Measurements from ENCODE around the gene FUT3.
A peak's percentile ranks its signal among the peaks of the same experiment; 100 is the strongest.
"Not testable (repeated sequence)": the region's sequence is repeated elsewhere in the genome, so short reads cannot be mapped to it uniquely, and the experiment has no call there.

The FUT3 gene

DNA sequence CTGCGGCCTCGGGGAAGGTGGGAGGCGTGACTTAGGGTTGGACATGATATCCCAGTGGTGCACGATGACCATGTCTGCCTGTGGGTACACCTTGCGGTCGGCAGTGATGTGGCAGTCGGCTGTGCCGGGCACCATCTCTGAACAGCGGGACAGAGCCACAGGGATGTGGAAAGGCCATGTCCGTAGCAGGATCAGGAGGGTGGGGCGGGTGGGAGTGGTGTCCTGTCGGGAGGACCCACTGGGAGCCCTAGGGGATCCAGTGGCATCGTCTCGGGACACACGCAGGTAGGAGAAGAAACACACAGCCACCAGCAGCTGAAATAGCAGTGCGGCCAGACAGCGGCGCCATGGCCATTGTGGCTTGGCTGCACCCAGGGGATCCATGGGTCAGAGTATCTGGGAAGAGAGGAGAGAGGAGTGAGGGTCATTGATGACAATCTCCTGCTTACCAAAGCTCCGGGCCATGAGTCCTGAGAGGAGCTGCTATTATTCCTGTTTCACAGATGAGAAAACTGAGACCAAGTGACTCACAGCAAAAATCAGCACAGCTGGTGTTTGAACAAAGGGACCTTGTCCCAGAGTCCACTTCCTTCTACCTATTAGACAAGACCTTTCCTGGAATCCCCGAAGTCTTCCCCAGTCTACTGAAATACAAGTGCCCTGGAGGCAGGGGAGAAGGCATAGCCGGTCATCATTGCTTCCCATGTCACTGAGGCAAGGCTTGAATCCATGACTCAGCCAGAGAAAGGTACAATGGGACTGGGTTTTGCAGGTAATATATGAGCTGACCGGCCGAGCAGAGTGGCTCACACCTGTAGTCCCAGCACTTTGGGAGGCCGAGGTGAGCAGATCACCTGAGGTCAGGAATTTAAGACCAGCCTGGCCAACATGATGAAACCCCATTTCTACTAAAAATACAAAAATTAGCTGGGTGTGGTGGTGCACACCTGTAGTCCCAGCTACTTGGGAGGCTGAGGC is 6.5 kb downstream of the FUT3 start:
- DNase-seq, result no peak

DNA sequence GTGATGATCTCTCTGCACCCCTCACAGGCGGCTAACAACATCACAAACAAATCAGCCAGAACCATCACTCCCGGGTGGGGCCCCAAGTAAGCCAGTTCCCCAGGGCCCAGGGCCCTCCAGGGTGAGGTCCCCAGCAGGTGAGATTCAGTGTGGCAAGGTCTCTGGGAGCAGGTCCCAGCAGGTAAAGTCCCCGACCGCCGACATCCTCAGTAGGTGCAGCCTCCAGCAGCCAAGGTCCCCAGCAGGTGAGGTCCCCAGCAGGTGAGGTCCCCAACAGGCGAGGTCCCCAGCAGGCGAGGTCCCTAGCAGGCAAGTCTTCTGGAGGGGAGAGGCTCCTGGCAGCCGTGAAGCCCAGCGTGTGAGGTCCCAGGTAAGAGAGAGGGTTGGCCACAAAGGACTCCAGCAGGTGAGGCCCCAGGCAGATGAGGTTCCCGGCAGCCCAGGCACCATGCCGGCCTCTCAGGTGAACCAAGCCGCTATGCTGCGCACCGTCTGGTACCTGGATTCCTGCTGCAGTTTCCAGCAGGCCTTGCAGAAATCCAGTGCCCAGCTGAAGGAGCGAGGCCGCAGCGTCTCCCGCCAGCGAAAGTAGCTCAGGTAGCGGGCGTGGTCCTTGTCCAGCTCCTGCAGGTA is 7.8 kb downstream of the FUT3 start:
- DNase-seq, result no peak

DNA sequence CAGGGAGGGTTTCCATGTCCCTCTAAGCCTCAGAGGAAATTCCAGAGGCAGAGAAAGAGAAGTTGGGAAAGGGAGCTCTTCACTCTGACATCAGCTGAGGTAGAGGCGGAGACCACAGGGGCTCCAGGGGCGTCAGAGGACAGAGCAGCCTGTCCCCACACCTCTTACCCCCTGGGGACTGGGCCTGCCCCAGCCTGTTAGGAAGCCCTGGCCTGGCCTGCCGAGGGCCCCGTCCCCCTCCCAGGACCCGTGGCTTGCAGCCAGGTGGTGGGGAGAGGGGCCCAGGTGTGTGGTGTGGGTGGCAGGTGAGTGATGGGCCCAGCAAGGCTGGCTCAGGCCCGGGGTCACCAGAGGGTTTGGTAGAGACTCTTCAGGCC is 9.5 kb downstream of the FUT3 start:
- DNase-seq, result not testable (repeated sequence)

DNA sequence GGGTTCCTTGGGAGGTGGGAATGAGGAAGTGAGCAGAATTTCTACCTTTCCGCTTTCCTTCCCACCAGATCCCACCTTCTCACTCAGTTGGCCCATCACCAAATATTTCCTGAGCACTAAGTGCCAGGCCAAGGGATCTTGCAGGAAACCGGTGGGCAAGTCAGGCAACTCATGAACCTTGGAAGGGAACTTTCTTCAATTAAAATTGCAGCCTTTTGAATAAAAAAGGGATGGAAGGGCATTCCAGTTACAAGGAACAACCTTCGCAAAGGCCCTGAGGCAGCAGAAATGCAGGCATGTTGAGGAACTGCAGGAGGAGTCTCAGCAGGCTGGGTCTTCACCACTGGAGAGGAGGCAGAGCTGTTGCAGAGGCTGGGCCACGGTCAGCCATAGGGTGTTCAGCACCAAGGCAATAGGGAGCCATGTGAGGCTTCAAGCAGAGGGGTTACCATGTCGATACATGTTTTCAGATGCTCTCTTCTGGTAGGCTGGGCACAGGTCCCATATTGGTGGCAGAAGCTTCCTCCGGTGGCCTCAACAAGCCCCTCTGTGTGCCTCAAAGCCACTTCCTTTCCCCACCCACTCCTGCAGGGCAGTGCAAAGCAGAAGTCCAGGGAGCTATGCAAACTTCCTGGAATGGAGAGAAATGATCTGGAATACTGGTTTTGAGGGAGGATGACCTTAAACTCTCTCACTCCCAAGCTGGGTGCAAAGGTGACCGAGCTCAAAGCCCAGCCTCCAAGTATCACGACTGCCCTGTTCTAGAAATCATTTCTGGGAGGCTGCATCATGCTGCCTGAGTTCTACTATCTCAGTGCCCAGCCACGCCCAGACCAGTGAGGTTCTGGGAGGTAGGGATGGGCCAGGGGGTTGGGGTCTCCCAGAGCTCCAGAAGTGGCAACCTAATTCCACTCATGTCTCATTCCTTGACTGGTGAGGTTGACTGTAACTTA is 11.9 kb downstream of the FUT3 start, which contains the start of gene FUT6:
FUT6 (minus strand) TSS at position 638 of the 953 bp plus-strand sequence. CDS start 7,135 bp downstream, outside the sequence.
- no peak for DNase-seq

DNA sequence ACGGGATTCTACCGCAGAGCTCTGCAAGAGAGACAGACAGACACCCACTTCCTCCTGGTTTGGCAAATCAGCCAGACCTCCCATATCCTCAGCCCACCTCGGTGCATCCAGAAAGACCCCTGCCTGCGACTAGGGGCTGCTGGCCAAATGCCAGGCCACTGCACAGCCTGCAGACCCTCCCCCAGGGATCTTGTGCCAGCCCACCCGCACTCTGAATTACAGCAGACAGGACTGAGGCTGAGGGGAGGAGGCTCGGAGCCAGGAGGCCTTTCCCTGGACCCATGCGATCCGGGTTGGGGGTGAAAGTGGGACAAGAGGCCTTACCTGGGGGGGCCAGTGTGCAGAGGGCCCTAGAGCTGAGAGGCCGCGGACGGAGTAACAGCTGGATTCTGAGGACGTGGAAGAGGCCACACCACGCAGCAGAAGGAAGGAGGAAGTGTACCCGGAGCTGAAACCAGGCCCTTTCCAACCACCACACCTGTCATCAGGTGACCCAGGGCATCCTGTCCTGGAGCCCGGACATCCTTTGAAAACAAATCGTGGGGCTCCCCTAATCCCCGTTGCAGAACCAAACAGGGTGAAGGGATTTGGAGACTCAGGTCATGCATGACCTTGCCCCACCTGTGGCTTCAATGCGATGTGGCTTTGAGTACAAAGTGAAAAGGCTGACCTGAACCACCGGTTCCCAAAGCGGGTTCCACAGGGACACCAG is 12.7 kb downstream of the FUT3 start:
- DNase-seq, result no peak

DNA sequence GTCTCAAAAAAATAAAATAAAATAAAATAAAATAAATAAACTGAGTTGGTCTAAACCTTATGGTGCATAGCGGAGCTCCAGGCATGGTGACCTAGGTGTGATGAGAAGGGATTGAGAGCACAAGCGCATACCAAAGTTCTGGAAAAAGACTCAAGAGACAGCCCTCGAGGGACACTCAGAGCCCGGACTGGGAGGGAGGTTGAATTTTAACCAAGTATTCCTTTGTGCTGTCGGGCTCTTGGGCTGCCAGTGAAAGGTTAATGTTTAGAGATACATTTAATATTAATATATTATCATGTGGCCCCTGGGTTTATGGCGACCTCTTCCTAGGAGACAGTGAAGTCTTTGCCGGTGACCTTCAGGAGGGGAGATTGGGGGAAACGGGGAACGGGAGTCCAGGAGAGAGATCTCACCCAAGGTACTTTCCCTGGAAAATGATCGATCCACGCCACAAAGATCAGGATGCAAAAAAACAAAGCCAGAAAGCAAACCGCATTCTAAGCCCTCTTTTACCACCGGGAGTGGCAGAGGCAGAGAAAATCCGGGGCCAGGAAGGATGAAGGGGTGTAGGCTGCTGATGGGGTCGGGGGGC is 13.4 kb downstream of the FUT3 start:
- no peak for DNase-seq

DNA sequence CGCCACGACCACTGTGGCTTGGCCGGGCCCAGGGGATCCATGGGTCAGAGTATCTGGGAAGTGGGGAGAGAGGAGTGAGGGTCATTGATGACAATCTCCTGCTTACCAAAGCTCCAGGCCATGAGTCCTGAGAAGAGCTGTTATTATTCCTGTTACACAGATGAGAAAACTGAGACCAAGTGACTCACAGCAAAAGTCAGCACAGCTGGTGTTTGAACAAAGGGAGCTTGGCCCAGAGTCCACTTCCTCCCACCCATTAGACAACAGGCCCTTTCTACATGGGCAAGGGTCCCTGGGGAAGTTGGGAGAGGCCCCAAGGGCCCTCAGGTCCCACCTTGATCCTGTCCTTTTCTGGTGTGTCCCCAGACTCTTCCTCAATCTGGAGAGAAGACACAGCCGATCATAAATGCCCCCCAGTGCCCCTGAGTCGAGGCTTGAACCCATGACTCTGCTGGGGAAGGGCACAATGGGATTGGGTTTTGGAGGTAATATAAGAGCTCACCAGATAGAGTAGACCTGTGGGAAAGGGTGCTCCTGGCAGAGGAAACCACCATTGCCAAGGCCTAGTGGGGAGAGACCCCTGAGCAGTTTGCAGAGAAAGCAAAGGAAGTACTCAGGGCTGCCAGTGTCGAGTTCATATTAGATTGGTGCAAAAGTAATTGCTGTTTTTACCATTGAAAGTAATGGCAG is 18.6 kb downstream of the FUT3 start:
- no peak for DNase-seq

DNA sequence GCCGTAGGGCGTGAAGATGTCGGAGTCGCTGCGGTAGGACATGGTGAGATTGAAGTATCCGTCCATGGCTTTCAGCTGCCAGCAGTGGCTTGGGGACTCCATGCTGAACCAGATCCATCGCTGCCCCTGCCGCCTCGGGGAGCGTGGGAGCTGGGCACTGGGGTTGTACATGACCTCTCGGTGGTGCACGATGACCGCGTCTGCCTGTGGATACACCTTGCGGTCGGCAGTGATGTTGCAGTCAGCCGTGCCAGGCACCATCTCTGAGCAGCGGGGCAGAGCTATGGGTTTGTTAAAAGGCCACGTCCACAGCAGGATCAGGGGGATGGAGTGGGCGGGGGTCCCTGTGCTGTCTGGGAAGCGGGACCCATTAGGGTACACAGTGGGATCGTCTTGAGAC is 19.2 kb downstream of the FUT3 start:
- DNase-seq, result no peak

DNA sequence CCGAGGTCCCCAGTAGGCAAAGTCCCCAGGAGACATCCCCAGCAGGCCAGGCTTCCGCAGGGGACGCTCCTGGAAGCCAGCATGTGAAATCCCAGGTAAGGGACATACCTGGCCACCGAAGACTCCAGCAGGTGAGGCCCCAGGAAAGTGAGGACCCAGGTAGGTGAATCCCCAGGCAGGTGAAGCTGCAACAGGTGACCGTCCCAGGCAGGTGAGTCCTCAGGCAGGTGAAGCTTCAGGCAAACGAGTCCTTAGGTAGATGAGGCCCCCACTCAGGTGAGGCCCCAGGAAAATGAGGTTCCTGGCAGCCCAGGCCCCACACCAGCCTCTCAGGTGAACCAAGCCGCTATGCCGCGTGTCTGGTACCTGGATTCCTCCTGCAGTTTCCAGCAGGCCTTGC is 20.1 kb downstream of the FUT3 start:
- DNase-seq, result no peak

DNA sequence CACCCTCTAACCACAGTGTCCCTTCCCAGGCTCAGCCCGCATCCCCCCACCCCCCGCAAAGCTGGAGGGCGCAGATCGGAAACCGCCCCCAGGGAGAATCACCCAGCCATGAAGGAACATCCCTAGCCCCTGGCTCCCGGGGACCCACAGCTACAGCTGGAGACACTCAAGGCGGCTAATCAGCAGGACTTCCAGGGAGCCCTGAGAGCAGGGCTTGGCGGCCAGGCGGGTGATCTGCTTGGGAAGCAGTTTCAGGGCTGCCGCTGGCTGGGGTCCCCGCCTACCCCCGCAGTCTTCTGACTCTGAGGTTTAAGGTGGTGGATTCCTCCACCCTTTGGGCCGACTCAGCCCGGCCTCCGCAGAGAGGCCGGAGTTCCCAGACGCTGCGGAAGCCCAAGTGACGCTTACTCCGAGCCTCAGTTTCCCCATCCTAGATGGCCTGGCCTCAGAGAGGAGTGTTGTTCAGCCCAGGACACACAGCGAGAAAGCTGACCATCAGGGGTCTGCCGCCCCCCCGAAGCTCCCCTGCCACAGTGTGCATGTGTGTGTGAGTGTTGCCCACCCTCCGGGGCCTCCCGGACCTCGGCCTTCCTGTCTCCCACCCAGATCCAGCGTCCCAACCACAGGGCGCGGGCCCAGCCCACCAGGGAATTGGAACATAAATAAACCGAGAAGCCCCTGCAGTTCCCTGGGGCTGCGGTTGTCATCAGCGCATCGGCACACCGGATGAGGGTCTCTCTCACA is 21.5 kb downstream of the FUT3 start:
- no peak for DNase-seq

DNA sequence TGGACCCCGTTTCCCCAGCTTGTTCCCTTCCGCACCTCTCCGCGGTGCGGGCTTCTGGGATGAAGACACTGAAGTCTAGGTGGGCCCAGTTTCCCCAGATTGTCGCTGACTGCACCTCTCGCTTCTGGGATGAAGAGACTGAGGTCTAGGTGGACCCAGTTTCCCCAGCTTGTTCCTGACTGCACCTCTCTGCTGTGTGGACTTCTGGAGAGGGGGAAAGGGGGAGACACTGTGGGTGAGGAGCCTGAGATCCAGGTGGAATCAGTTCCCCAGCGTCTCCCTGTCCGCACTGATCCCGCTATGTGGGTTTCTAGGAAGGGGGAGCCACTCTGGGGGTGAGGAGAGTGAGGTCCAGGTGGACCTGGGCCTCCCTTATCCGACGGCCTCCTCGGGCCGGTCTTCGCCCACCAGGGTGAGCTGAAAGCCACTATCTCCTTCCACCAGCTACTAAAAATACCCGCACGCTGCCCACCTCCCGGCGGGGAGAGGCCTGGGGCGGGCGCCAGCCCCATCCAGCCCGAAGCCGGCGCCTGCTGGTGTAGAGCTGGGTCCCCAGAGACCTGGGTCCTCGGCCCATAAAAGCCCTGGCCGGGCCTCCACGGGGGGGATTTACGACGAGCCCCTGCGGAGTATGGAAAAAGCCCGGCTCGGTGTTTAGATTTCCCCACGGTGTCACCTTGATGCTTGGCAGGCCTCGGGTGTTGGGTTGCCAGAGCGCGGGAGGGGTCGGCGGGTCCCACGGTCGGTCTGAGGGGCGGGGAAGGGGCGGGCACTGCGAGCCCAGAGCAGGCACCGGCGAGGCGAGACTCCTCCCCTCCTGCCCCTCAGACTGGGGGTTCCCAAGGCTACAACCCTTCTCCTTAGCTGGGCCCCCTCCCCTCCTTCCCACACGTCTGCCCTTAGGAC is 22.3 kb downstream of the FUT3 start:
- peak; percentile 71 for DNase-seq

DNA sequence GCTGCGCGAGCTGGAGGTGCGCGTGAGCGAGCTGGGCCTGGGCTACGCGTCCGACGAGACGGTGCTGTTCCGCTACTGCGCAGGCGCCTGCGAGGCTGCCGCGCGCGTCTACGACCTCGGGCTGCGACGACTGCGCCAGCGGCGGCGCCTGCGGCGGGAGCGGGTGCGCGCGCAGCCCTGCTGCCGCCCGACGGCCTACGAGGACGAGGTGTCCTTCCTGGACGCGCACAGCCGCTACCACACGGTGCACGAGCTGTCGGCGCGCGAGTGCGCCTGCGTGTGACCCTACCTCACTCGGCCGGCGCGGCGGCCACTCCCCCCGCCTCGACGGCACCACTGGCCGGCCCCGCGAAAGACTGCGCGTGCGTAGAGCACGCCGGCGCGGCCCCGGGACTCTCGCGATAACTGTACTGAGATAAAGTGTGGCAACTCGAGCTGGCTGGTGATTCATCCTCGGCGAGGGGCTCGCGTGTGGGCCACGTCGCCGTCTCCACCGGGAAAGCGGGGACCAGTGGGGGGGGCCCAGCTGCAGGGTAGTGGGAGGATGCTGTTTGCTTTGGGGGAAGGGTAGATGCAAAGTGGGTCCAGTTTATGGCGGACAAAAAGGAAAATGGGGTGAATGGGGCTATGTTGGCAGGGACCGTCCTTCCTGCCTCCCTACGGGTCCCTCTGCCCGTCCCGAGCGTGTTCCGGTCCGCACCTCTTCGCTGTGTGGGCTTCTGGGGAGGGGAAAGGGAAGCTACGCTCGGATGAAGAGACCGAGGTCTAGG is 23.2 kb downstream of the FUT3 start:
- DNase-seq, result peak; percentile 97

DNA sequence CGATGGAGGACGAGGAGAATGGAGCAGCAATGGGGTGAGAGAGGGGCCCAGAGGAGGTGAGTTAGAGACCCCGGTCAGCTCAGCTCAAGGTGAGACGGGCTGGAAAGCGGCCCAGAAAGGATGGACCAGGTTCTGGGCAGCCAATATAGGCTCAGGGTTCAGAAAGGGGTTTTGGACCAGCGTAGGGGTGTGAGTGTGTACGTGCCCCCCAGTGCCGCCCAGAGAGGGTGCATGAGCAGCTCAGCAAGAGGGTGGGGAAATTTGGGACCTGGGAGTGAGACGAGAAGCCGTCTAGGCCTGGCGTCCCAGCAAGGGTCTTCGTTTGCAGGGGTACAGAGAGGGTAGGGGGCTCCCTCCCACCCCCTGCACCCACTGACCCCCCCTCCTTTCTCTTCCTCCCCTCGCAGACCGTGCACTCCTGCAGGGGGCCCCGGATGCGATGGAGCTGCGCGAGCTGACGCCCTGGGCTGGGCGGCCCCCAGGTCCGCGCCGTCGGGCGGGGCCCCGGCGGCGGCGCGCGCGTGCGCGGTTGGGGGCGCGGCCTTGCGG is 23.8 kb downstream of the FUT3 start:
- no peak for DNase-seq

DNA sequence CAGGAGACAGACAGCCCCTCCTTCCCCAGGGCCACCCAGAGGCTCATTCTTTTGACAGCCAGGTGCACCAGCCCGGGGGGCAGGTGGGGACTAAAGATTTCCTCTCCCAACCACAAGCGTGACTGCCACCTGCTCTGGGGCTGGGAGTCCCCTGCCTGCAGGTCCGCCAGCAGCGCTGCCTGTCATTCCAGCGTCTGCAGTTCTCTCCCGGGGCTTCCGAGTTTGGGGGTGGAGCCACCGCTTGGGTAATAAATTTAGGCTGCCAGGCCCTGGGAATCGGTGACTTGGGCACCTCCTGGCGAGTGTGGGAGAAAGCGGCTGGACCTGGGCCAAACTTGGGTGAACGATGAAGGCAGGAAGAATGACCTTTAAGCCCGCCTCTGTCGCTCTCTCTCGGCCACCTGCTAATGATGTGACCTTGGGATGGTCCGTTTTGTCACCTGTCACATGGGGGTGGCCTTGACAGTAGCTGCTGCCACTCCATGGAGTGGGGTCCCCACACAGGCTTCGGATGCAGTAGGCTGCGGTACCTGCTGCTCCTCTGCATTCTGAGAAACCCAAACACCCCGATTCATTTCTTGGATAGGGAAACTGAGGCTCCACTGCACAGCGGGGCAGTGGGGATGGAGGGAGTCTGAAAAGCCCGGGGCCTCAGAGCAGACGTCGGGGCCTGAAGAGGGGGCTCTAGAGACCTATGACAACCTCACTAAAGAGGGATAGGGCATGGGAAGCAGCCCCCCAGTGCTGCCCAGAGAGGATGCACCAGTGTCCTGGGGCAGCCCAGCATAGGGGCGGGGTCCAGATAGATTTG is 24.5 kb downstream of the FUT3 start:
- DNase-seq, result peak; percentile 65

DNA sequence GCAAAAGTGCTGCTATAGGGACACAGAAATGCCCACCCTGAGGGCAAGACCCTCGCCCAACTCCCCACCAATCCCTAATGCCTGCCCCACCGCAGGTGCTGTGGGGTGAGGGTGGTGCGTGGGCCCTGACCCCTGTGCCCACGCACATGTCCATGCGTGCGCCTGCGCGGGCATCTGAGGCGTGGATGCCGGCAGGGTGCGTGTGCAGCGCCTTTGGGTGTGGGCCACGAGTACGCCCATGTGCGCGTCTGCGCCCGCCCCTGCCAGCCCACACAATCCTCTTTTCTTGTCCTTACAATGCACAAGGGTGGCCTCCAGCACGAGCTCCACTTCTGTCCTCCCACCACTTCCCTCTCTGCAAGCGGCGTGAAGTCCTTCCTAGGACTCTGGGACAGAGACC is 26.1 kb downstream of the FUT3 start:
- no peak for DNase-seq

DNA sequence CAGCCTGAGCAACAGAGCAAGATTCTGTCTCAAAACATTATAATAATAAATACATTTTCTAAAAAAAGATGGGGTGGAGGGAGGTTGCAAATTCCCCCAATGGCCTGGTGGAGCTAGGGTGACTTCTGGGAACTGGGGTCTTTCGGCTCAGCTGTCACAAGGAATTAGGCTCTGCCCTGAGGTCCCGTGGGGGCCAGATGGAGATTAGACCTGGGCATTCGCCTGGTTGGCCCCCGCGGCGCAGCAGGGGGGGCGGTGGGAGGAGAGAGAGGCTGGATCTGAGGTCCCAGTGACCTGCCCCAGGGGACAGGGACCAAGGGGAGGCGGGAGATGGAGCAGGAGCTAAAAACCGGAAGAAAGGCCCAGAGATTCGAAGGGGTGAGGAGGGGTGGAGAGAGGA is 26.5 kb downstream of the FUT3 start:
- no peak for DNase-seq

DNA sequence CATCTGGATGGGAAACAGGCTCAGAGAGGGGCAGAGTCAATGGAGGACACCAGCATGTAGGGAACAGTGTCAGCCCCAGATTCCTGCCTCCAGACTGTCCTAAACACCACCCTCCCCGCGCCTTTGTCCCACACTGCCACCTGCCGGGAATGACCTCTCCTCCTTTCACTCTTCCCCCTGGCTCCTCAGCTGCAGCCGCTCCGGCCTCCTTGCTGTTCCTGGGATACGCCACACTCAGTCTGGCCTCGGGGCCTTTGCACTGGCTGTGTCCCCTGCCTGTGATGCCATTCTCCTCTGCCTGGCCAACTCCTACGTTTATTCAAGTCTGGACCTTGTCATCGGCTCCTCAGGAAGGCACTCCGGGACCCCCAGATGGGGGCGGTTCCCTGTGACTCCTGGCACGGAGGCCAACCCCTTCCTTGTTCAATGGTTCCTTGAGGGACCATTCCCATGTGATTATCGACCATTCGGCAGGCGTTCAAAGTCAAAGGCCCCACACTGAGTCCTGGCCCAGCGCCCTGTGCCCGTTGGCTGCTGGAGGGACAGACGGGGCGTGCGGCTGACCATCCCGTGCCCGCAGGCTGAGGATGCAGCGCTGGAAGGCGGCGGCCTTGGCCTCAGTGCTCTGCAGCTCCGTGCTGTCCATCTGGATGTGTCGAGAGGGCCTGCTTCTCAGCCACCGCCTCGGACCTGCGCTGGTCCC is 27.5 kb downstream of the FUT3 start:
- no peak for DNase-seq

All from femur (tissue), 1 donor.